ENCODE measurements around the gene UST. TPM values are rescaled to one million over a fixed set of nuclear protein-coding genes. Genes with fewer than 3 reads are reported as not detected.

The UST gene
- total and polyA plus RNA-seq, 7 donors = 0.79 to 2.6 (median 2.0) TPM

DNA sequence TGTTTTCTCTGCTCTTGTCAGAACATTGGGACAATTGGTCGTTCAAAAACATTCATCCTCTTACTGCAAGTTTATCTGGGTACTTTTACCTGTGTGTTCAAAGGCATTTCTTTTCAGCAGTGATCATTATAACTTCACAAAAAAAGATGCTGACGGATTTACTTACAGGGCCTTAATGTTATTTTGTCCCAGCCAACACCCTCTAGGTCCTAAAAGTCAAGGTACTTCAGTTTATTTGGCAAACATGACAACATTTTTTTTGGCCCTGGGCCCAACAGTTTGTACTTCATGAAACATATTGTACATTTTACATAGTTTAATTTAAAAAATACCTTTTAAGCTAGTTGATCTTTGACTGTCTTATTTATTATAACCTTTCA, 329.5 kb downstream of the UST start:
- no peak for DNase-seq
- TF ChIP-seq, protein P1, sequence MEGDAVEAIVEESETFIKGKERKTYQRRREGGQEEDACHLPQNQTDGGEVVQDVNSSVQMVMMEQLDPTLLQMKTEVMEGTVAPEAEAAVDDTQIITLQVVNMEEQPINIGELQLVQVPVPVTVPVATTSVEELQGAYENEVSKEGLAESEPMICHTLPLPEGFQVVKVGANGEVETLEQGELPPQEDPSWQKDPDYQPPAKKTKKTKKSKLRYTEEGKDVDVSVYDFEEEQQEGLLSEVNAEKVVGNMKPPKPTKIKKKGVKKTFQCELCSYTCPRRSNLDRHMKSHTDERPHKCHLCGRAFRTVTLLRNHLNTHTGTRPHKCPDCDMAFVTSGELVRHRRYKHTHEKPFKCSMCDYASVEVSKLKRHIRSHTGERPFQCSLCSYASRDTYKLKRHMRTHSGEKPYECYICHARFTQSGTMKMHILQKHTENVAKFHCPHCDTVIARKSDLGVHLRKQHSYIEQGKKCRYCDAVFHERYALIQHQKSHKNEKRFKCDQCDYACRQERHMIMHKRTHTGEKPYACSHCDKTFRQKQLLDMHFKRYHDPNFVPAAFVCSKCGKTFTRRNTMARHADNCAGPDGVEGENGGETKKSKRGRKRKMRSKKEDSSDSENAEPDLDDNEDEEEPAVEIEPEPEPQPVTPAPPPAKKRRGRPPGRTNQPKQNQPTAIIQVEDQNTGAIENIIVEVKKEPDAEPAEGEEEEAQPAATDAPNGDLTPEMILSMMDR (IDR thresholded peaks at IDR 0.05) = no peak
- WGBS, 3 donors = 83 to 86% (median 84%) methylated on average over 2 of the region's 2 CpGs
- Histone ChIP-seq H3K9me3 (no peaks in the 10 kb centered on the region), H3K4me1 (no peaks in the 10 kb centered on the region), H3K27ac (no peak overlapping the region), H3K27me3 (ENCODE audit: insufficient read depth in 3 of 3, low read length in 2 of 3) (no peaks in the 10 kb centered on the region), H3K36me3 (ENCODE audit: insufficient read depth in 1 of 2, low read depth in 1 of 2) (no peaks in the 10 kb centered on the region), H3K4me3 (no peak overlapping the region)
- ATAC-seq = no peak
- intact Hi-C loops (cut with DNase I) = loop anchor here in 1 of 2 donors (5.0 kb wide), 1 partner anchor 44 kb away; no protein-coding TSS in a partner anchor

DNA sequence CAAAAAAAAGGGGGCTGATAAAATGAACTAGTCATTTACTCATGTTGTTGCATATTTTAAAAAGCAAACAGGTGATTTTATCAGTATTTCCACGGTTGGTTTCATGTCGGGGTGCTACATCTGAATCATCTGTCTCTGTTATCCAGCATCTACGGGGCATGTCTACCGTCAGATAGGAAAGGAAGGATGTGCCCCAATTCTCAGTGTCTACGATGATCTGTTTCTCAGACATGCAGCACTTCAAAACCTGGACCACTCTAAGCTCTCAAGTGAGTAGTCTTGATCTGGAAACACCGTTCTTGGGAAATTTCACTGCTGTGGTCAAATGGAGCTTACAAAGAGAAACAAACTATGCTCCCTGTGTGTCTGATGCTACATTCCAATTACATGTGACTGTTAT, 330.4 kb downstream of the UST start:
- Histone ChIP-seq H3K4me3 (no peak overlapping the region), H3K36me3 (ENCODE audit: insufficient read depth in 1 of 2, low read depth in 1 of 2) (no peaks in the 10 kb centered on the region), H3K4me1 (no peaks in the 10 kb centered on the region), H3K27me3 (ENCODE audit: insufficient read depth in 3 of 3, low read length in 2 of 3) (no peaks in the 10 kb centered on the region), H3K27ac (no peak overlapping the region), H3K9me3 (no peaks in the 10 kb centered on the region)
- intact Hi-C loops (cut with DNase I) = loop anchor here in 1 of 2 donors (5.0 kb wide), 1 partner anchor 45 kb away; no protein-coding TSS in a partner anchor
- WGBS, 3 donors = 68 to 85% (median 76%) methylated on average over 6 of the region's 6 CpGs
- TF ChIP-seq, protein P1 (IDR thresholded peaks at IDR 0.05) = no peak
- ATAC-seq (no peak), DNase-seq (no peak)

DNA sequence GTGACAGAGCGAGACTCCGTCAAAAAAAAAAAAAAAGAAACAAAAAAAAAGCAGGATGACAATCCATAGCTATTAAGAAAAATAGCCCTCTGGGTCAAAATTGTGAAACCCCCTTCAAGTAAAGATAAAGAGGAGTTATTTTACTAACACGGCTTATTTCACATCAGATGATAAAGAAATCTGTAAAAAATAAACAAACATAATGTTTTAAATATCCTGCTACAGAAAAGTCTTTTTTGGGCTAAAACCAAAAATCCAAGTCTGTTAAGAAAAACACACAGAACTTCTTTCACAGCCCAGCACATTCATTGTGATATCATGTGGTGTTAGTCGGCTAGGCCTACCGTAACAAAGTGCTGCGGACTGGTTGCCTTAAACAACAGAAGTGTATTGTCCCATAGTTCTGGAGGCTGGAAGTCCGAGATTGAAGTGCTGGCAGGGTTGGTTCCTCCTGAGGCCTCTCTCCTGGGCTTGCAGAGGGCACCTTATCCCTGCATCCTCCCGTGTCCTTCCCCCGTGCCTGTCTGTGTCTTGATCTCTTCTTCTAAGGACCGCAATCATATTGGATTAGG, 331.5 kb downstream of the UST start:
- Histone ChIP-seq H3K4me3 (no peak overlapping the region), H3K9me3 (no peaks in the 10 kb centered on the region), H3K4me1 (no peaks in the 10 kb centered on the region), H3K36me3 (ENCODE audit: insufficient read depth in 1 of 2, low read depth in 1 of 2) (no peaks in the 10 kb centered on the region), H3K27me3 (ENCODE audit: insufficient read depth in 3 of 3, low read length in 2 of 3) (no peaks in the 10 kb centered on the region), H3K27ac (no peak overlapping the region)
- TF ChIP-seq, protein P1 (IDR thresholded peaks at IDR 0.05) = no peak
- DNase-seq (no peak), ATAC-seq (no peak)
- intact Hi-C loops (cut with DNase I) = loop anchor here in 1 of 2 donors (5.0 kb wide), 1 partner anchor 46 kb away; no protein-coding TSS in a partner anchor
- WGBS, 3 donors = 95 to 97% (median 95%) methylated on average over 10 of the region's 10 CpGs

DNA sequence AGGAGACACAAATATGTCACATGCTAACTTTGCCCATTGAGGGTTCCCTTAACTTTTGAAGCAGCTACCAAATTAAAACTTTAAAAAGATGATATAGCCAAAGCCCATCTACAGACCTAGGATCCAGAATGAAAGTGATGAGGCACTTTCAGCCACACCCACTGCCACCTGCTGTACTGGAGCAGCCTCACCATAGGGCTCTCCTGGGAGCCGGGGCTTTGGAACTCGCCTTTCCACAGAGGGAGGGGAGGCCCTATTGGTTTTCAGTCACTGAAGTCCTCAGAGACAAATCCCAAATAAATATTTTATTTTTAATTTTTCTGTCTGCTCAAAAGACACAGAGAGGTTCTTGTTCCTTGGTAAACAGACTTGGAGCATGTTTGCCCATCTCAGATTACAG, 332.6 kb downstream of the UST start:
- WGBS, 3 donors = 57 to 75% (median 65%) methylated on average over 2 of the region's 2 CpGs
- Histone ChIP-seq H3K4me1 (no peaks in the 10 kb centered on the region), H3K36me3 (ENCODE audit: insufficient read depth in 1 of 2, low read depth in 1 of 2) (no peaks in the 10 kb centered on the region), H3K27me3 (ENCODE audit: insufficient read depth in 3 of 3, low read length in 2 of 3) (no peaks in the 10 kb centered on the region), H3K27ac (no peak overlapping the region), H3K9me3 (no peaks in the 10 kb centered on the region), H3K4me3 (no peak overlapping the region)
- DNase-seq (no peak), ATAC-seq (no peak)
- TF ChIP-seq, protein P1 (IDR thresholded peaks at IDR 0.05) = no peak
- intact Hi-C loops (cut with DNase I) = loop anchor here in 1 of 2 donors (5.0 kb wide), 1 partner anchor 47 kb away; no protein-coding TSS in a partner anchor

Measured in psoas muscle (tissue), 8 donors.